Mesenchymal stem cell (in vitro differentiated cells and primary cell): ENCODE measurements around the gene DYSF.

ENCODE experiments used
- DNase-seq: peaks from one replicate; pipeline ENCODE4 v3.0.0-alpha.2; 2013
- H2AFZ ChIP-seq: one replicate; pipeline ENCODE4 v1.6.1; 2013; ENCODE audit warnings: low read depth, mild to moderate bottlenecking, control low read depth, inconsistent platforms, low read length, moderate library complexity
- H2AK5ac ChIP-seq: 2 replicates; pipeline ENCODE4 v1.6.1; 2013; ENCODE audit warnings: low read length, moderate library complexity, mild to moderate bottlenecking, inconsistent platforms; ENCODE audit not compliant: severe bottlenecking
- H2BK120ac ChIP-seq: one replicate; pipeline ENCODE4 v1.6.1; 2013; ENCODE audit warnings: low read depth, mild to moderate bottlenecking, inconsistent platforms, low read length, moderate library complexity
- H2BK12ac ChIP-seq, 2 experiments: one replicate each; pipeline ENCODE4 v1.6.1; 2013; ENCODE audit warnings: inconsistent platforms in 2 of 2, low read length in 2 of 2, mild to moderate bottlenecking in 2 of 2, moderate library complexity in 2 of 2, control low read depth in 1 of 2
- H2BK15ac ChIP-seq: one replicate; pipeline ENCODE4 v1.6.1; 2013; ENCODE audit warnings: mild to moderate bottlenecking, low read depth, inconsistent platforms; ENCODE audit not compliant: poor library complexity, severe bottlenecking
- H2BK5ac ChIP-seq: 2 replicates; pipeline ENCODE4 v1.6.1; 2013; ENCODE audit warnings: low read depth, mild to moderate bottlenecking, low read length, control low read depth, inconsistent platforms; ENCODE audit not compliant: poor library complexity, severe bottlenecking
- H3K14ac ChIP-seq, 2 experiments: one replicate each; pipeline ENCODE4 v1.6.1; 2013; ENCODE audit warnings: inconsistent platforms in 2 of 2, low read length in 2 of 2, control low read depth in 1 of 2, mild to moderate bottlenecking in 1 of 2, moderate library complexity in 1 of 2
- H3K18ac ChIP-seq, 2 experiments: one replicate each; pipeline ENCODE4 v1.6.1; 2013; ENCODE audit warnings: inconsistent platforms in 2 of 2, low read length in 2 of 2, control low read depth in 1 of 2, low read depth in 1 of 2, mild to moderate bottlenecking in 1 of 2
- H3K23ac ChIP-seq, 2 experiments: one replicate each; pipeline ENCODE4 v1.6.1; 2013; ENCODE audit warnings: inconsistent platforms in 2 of 2, low read length in 2 of 2, mild to moderate bottlenecking in 2 of 2, moderate library complexity in 2 of 2, control low read depth in 1 of 2
- H3K27ac ChIP-seq: 2 replicates; pipeline ENCODE4 v1.5.1; 2013; ENCODE audit warnings: mild to moderate bottlenecking, moderate library complexity, low read length, control low read depth, inconsistent platforms; ENCODE audit not compliant: poor library complexity, severe bottlenecking
- H3K27me3 ChIP-seq, 2 experiments: 2 replicates each; pipeline versions ENCODE4 v1.6.1 to v1.7.0; 2013; ENCODE audit warnings: low read length in 2 of 2, mild to moderate bottlenecking in 2 of 2, moderate library complexity in 2 of 2, control low read depth in 1 of 2, inconsistent platforms in 1 of 2; ENCODE audit not compliant: control insufficient read depth in 1 of 2, insufficient read depth in 1 of 2
- H3K36me3 ChIP-seq, 2 experiments: 2 replicates each; pipeline versions ENCODE4 v1.6.1 to v1.7.0; 2013; ENCODE audit warnings: low read length in 2 of 2, control low read depth in 1 of 2, inconsistent platforms in 1 of 2, low read depth in 1 of 2, mild to moderate bottlenecking in 1 of 2; ENCODE audit not compliant: insufficient read depth in 2 of 2, control insufficient read depth in 1 of 2
- H3K4ac ChIP-seq, 2 experiments: one replicate each; pipeline ENCODE4 v1.6.1; 2013; ENCODE audit warnings: inconsistent platforms in 2 of 2, low read length in 2 of 2, mild to moderate bottlenecking in 2 of 2, moderate library complexity in 2 of 2, control low read depth in 1 of 2, low read depth in 1 of 2
- H3K4me1 ChIP-seq: 2 replicates; pipeline ENCODE4 v1.6.1; 2013; ENCODE audit warnings: low read depth, low read length, control low read depth; ENCODE audit not compliant: control insufficient read depth, insufficient read depth
- H3K4me2 ChIP-seq: 2 replicates; pipeline ENCODE4 v1.6.1; 2013; ENCODE audit warnings: low read length, mild to moderate bottlenecking, inconsistent platforms; ENCODE audit not compliant: poor library complexity, severe bottlenecking
- H3K4me3 ChIP-seq, 2 experiments: 2 replicates each; pipeline versions ENCODE4 v1.5.1 to v1.7.0; 2013; ENCODE audit warnings: low read length in 2 of 2, mild to moderate bottlenecking in 2 of 2, control low read depth in 1 of 2, low read depth in 1 of 2; ENCODE audit not compliant: insufficient read depth in 1 of 2
- H3K79me1 ChIP-seq: replicated peaks from 2 replicates; pipeline ENCODE4 v1.6.1; 2013; ENCODE audit warnings: mild to moderate bottlenecking, control low read depth, low read length, inconsistent platforms; ENCODE audit not compliant: poor library complexity, severe bottlenecking
- H3K9ac ChIP-seq: 2 replicates; pipeline ENCODE4 v1.7.0; 2013; ENCODE audit warnings: mild to moderate bottlenecking, low read length, moderate library complexity
- H3K9me3 ChIP-seq: 2 replicates; pipeline ENCODE4 v1.7.0; 2013; ENCODE audit warnings: mild to moderate bottlenecking, low read length; ENCODE audit not compliant: control insufficient read depth
- H4K8ac ChIP-seq: one replicate; pipeline ENCODE4 v1.6.1; 2013; ENCODE audit warnings: inconsistent platforms, mild to moderate bottlenecking, low read length, moderate library complexity
- H4K91ac ChIP-seq: one replicate; pipeline ENCODE4 v1.6.1; 2013; ENCODE audit warnings: mild to moderate bottlenecking, low read length, inconsistent platforms
- WGBS: methylation state at CpG from one replicate; pipeline ENCODE4 v1.1.7; 2013; ENCODE audit warnings: mixed read lengths; 5-methylcytosine and 5-hydroxymethylcytosine counted together

Gene DYSF

GRCh38 chr2:71536226-71536671 is 82.9 kb downstream of the DYSF start:
- Histone ChIP-seq H3K4me2 (no peak overlapping the region), H3K4ac (no peak overlapping the region), H3K9ac (no peak overlapping the region), H2AK5ac (no peak overlapping the region), H2BK15ac (no peak overlapping the region), H2AFZ (no peak overlapping the region), H3K4me1 (peaks cover 5% of the 10 kb centered on the region), H4K8ac (no peak overlapping the region), H3K23ac (no peak overlapping the region), H2BK12ac (no peak overlapping the region), H3K79me1 (peaks cover 8% of the 10 kb centered on the region), H3K4me3 (no peak overlapping the region), H3K27me3 (peaks cover 0 to 25% of the 10 kb centered on the region in 2 experiments), H3K9me3 (no peaks in the 10 kb centered on the region), H3K36me3 (peaks cover 0 to 58% of the 10 kb centered on the region in 2 experiments), H2BK5ac (no peak overlapping the region), H3K14ac (no peak overlapping the region), H3K18ac (no peak overlapping the region), H4K91ac (no peak overlapping the region), H2BK120ac (no peak overlapping the region), H3K27ac (no peak overlapping the region)
- 92% methylated on average over 14 of the region's 18 CpGs for WGBS
- no peak for DNase-seq

- DNase-seq: no peak
- Histone ChIP-seq H3K27ac (no peak overlapping the region), H2AK5ac (no peak overlapping the region), H3K4ac (no peak overlapping the region), H3K18ac (no peak overlapping the region), H2BK15ac (no peak overlapping the region), H2AFZ (no peak overlapping the region), H3K4me3 (no peak overlapping the region), H3K36me3 (peaks cover 0 to 45% of the 10 kb centered on the region in 2 experiments), H4K8ac (no peak overlapping the region), H3K9ac (no peak overlapping the region), H3K14ac (no peak overlapping the region), H4K91ac (no peak overlapping the region), H2BK120ac (no peak overlapping the region), H3K9me3 (no peaks in the 10 kb centered on the region), H3K4me1 (peaks cover 2% of the 10 kb centered on the region), H3K79me1 (peaks cover 6% of the 10 kb centered on the region), H3K4me2 (no peak overlapping the region), H2BK5ac (no peak overlapping the region), H3K27me3 (peaks cover 0 to 26% of the 10 kb centered on the region in 2 experiments), H2BK12ac (no peak overlapping the region), H3K23ac (no peak overlapping the region)
- WGBS: 76% methylated on average over 3 of the region's 3 CpGs
Measured at GRCh38 chr2:71538241-71538640, 84.9 kb downstream of the DYSF start.

- peaks cover 6% of the 10 kb centered on the region for H3K79me1 ChIP-seq
- H3K9me3 ChIP-seq: no peaks in the 10 kb centered on the region
- H3K4me1 ChIP-seq: peaks cover 2% of the 10 kb centered on the region
- no peak overlapping the region for H3K9ac ChIP-seq
- H3K4me3 ChIP-seq: no peak overlapping the region
- no peak overlapping the region for H3K27ac ChIP-seq
- no peak overlapping the region for H4K91ac ChIP-seq
- peaks cover 0 to 43% of the 10 kb centered on the region in 2 experiments for H3K36me3 ChIP-seq
- H2AK5ac ChIP-seq: no peak overlapping the region
- no peak overlapping the region for H3K4me2 ChIP-seq
- no peak overlapping the region for H2BK5ac ChIP-seq
- no peak overlapping the region for H3K4ac ChIP-seq
- H3K27me3 ChIP-seq: peaks cover 0 to 24% of the 10 kb centered on the region in 2 experiments
- H4K8ac ChIP-seq: no peak overlapping the region
- DNase-seq: no peak
- no peak overlapping the region for H2BK15ac ChIP-seq
- no peak overlapping the region for H3K14ac ChIP-seq
- H2BK12ac ChIP-seq: no peak overlapping the region
- H3K18ac ChIP-seq: no peak overlapping the region
- H2AFZ ChIP-seq: no peak overlapping the region
- H3K23ac ChIP-seq: no peak overlapping the region
- WGBS: 75% methylated on average over 9 of the region's 12 CpGs
- H2BK120ac ChIP-seq: no peak overlapping the region
Measured at GRCh38 chr2:71538656-71539265, 85.4 kb downstream of the DYSF start.

DNA sequence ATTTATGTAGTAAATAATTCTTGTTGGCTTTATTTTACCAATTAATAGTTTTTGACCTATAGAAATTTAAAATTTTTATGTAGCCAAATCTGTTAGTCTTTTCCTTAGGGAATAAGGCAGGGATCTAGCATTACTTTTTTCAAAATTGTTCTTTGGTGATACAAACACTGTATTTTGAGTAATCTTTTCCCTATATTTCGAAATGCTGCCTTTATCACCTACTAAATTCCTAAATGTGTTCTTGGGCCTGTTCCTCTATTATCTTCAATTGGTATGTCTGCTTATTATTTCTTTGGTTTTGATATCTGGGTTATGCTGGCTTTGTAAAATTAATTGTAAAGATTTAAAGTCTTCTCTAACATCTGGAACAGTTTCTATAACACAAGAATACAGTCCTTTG is 87.5 kb downstream of the DYSF start:
- H3K4me3 ChIP-seq: no peak overlapping the region
- no CpG with 5 or more reads among the region's 1 CpG for WGBS
- no peak overlapping the region for H4K91ac ChIP-seq
- H3K18ac ChIP-seq: no peak overlapping the region
- no peak overlapping the region for H3K4me2 ChIP-seq
- peaks cover 0 to 27% of the 10 kb centered on the region in 2 experiments for H3K36me3 ChIP-seq
- no peak overlapping the region for H3K27ac ChIP-seq
- no peak overlapping the region for H3K9ac ChIP-seq
- no peak overlapping the region for H2BK12ac ChIP-seq
- H3K14ac ChIP-seq: no peak overlapping the region
- H2BK15ac ChIP-seq: no peak overlapping the region
- no peak for DNase-seq
- H2AFZ ChIP-seq: no peak overlapping the region
- H3K9me3 ChIP-seq: no peaks in the 10 kb centered on the region
- peaks cover 3% of the 10 kb centered on the region for H3K79me1 ChIP-seq
- no peak overlapping the region for H3K4ac ChIP-seq
- H3K27me3 ChIP-seq: peaks cover 0 to 33% of the 10 kb centered on the region in 2 experiments
- no peak overlapping the region for H2BK5ac ChIP-seq
- no peak overlapping the region for H4K8ac ChIP-seq
- no peak overlapping the region for H3K23ac ChIP-seq
- no peak overlapping the region for H2BK120ac ChIP-seq
- H3K4me1 ChIP-seq: peaks cover 2% of the 10 kb centered on the region
- no peak overlapping the region for H2AK5ac ChIP-seq
